Activated CD8-positive, alpha-beta memory T cell treated with anti-CD3 and anti-CD28 coated beads for 1 hour (primary cell): ENCODE data around the gene TMEM53.

Source experiments
- DNase-seq, 2 donors: peaks; one replicate each; pipeline ENCODE4 v3.0.0-alpha.2; 2020; ENCODE audit warnings: low read depth in 1 of 2; ENCODE audit errors: extremely low read depth in 1 of 2

The TMEM53 gene

DNA sequence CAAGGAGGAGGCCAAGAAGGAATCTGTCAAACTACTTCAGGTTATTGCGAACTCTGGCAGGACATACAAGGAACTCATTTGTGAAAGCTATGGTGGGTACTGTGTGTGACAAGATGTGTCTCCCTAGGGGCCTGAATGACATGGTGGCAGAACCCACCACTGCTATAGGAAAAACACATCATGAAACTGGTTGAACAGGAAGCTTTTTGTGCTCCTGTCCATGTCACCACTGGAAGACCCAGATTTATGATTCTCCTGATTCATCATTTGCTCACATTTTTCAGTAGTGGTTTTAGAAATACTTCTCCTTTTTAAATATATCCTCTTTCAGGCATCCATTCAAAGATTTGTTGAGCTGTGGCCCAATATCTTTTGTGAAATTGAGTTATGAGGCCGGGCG, 23.9 kb upstream of the TMEM53 start:
- DNase-seq = no peak

DNA sequence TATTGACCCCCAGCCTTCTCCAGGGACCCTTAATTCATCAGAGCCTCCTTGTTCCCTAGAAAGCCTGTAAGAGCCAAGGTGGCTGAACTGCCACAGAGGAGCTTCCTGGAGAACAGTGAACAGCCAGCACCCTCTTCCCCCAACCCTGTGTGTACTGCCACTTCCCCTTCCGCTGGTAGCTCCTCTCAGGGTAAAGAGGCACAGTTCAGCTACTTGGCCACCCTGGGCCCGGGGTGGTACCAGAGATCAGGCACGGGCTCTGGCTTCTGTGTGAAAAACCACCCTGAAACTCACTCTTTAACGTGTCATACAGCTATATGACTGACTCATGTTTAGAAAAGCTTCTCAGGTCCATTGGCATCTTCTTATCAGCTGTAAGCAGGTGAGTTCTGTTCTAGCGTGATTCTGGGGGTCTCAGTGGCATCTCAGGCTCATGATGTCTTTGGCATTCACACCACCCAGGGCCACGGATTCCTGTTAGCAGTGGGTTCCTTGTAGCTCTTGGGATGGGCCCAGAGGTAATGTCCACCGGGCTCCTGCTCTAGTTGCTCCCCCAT, 22.6 kb upstream of the TMEM53 start:
- DNase-seq = no peak

DNA sequence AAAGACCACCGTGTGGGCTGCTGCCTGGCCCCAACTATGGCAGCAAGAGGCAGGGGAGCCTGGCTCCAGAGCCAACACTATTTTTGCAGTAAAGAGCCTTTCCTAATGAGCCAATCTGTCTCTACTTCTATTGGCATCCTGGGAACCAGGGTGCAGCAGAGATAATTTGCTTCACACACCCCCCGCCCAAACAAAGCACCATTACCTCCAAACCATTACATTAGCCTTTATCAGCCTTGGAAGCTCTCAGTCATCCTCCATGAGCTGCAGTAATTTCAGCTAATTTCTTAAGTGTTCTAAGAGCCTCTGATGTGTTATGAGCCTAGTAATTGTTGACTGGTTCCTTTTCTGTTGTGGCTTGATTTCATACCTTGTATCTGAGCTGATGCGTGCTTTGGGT, 21.8 kb upstream of the TMEM53 start:
- no peak for DNase-seq

DNA sequence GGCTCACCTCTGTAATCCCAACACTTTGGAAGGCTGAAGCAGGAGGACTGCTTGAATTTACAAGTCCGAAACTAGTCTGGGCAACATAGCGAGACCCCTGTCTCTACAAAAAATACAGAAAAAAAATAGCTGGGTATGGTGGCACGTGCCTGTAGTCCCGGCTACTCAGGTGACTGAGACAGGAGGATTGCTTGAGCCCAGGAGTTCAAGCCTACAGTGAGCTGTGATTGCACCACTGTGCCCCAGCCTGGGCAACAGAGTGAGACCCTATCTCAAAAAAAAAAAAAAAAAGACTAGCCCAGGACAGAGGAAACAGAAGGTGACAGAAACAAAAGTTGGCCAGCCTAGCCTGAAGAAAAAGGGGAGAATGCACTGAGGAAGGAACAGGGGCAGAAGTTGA, 21.4 kb upstream of the TMEM53 start:
- DNase-seq = no peak

DNA sequence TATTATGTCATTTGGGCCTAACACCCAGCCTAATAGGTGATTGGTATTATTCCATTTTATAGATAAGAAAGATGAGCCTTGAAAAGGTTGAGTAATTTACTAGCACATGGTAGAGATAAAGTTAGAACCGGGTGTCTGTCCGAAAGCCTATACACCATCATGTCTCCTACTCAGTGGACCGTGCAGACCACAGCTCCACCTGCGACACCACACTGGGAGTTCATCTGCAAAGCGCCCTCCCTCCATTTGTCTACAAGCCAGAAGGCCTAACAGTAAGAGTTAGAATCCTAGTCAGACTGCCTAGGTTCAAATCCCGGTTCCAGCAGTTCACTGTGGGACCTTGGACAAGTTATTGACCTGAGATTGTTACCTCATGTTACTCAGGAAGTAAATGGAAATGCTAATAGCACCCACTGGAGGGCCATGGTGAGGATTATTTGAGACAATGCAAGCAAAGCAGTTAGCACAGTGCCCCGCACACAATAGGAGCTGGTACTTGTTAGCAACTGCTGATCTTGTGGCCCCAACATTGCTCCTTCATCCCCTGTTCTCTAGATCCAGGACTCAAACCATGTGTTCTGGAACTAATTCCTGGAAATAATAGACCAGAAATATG, 20.7 kb upstream of the TMEM53 start:
- DNase-seq = no peak

DNA sequence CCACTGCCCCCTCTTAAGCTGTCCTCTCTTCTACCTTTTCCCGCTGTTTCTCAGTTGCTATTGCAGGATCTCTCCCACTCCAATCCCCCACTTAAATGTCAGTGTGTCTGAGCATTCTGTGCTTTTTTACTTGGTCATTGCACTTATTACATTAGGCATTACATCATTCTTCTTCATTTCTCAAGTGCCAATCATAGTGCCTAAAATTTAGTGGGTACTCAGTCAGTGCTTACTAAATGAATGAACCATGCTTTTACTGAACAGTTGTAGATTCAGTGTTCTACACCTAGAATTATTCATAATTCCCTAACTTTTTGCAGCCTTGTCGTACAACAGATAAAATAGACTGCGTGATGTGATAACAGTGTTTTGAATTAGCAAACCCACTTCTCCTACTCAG, 19.6 kb upstream of the TMEM53 start:
- no peak for DNase-seq

DNA sequence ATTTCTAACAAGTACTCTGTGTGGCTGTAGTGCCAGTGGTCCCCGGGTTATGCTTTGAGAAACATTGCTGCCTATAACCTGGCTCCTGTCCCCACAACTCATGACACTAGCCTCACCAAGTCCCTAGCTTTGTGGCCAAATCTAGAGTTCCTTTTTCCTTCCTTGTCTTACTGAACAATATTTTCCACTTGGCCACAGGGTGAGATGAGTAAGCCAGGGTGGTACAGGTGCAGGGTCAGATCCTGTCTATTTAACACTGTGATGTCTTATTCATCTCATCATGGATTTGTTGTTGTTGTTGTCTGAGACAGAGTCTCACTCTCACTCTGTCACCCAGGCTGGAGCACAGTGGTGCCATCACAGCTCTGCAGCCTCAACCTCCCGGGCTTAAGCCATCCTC, 18.9 kb upstream of the TMEM53 start:
- DNase-seq = no peak

DNA sequence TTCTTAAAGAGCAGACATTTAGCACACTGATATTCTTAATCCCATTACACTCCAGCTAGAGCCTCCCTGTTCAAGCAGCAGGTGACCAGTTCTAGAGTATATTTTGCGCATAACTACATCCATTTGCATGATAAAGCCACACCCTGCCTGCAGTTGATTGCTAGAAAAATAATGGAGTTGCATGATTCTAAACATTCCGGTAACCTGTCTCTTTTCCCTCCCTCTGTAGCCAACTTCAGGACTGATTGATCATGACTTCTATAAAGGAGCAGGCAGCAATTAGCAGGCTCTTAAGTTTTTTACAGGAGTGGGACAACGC, 15.1 kb upstream of the TMEM53 start:
- DNase-seq = no peak

DNA sequence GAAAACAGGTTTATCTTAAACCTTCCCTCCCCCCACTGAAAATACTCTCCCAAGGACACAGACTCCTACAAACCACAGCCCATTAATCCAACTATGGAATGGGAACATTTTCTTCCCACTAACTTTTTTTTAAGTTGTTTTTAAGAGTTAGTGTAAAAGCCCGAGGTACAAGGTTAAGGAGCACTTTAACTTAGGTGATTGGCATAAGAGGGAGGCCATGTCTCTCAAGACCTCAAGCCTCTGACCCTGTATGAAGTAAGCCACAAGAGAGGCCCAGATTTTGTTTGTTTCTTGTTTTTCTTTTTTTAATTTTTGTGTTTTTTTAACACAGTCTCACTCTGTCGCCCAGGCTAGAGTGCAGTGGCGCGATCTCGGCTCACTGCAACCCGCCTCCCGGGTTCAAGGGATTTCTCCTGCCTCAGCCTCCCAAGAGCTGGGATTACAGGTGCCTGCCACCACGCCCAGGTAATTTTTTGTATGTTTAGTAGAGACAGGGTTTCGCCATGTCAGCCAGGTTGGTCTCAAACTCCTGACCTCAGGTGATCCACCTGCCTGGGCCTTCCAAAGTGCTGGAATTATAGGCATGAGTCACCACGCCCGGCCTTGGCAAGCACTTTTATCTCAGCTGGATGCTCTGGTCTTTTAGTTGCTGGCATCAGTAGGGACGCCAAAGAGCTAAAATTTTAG, 14.6 kb upstream of the TMEM53 start:
- no peak for DNase-seq

DNA sequence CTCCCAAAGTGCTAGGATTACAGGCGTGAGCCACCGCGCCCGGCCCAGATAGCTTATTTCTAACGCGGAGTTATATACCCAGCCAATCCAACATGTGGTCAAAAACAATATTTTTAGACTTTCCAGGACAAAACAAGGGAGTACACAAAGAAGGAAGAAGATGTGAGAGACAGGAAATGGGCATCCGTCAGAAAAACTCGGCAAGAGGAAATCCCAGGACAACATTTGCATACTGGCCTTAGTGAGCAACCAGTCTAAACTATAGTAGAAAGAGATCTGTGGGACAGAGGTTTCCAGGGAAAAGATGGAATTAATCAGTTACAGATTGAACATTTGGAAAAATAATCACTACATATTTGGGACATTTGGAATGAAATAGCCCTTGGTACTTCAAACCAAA, 11.6 kb upstream of the TMEM53 start:
- DNase-seq = no peak

DNA sequence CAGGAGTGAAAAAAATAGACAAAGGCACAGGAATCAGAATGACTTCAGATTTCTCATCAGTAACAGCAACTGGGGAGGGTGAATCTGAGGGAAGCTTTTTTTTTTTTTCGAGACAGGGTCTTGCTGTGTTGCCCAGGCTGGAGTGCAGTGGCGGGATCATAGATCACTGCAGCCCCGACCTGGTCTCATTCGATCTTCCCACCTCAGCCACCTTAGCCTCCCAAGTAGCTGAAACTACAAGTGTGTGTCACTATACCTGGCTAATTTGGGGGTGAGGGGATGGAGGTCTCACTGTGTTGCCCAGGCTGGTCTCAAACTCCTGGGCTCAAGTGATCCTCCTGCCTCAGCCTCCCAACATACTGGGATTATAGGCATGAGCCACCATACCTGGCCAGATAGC, 10.9 kb upstream of the TMEM53 start:
- no peak for DNase-seq

DNA sequence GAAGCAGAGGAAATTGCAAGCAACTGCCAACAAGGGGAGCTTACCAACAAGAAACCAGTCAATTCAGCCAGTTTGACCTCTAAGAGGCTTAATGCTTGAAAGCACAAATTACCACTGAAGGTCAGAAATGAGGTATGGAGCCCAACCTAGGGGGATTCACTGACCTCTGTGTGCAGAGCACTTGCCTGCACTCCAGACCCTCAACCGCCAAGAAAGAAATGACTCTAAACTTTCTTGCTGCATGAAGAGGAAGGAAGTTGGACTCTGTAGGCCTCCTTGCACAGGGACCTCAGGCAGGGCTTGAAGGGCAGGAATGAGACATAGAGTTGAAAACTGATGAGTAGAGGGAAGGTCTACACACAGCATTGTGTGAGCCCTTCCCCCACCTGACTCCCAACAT, 10.2 kb upstream of the TMEM53 start:
- no peak for DNase-seq

DNA sequence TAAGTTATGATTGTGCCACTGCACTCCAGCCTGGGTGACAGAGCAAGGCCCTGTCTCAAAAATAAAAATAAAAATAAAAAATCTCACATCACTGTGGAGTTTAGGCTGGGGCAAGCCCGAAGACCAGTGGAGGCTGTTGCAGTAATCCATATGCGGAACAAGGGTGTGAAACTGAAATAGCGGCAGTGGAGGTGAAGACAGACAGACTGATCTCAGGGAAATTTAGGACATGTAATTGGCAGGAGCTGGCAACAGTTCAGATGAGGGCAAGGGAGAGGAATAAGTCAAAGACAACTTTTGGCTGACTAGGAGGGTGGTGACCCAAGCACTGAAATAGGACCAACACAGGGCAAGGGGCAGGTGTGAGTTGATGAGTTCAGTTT, 8.6 kb upstream of the TMEM53 start:
- no peak for DNase-seq

DNA sequence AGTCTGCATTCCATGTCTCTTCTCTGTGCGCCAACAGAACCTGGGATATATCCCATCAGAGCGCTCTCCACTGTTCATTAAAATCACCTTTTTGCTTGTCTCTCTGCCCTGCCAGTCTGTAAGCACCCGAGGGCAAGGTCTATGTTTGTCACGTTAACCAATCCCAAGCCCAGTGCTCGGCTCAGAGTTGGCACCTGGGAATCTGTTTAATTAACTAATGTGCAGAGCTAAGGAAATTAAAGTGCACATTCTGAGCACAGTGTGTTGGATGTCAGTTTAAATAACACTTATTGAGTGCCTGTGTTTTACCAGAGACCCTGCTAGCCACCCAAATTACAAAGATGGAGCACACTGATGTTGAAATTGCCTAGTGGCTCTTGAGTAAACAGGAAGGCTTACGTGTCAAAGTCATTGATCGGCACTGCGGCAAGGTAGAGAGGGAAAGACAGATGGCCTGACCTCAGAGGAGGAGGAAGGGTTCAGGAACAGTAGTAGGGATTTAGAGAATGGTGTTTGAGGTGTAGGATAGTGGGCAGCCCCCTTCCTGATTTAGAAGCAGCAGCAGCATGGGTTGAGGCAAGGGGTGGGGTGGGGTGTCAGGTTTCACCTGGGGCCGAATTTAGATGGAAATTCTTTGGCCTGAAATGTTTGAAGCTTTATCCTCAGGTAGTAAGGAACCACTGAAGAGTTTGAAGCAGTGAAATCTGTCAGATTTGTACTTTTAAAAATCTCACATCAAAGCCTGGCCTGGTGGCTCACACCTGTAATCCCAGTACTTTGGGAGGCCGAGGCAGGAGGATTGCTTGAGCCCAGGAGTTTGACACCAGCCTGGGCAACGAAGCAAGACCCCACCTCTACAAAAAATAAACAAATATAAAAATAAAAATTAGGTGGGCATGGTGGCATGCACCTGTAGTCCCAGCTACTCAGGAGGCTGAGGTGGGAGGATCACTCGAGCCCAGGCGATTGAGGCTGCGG, 7.9 kb upstream of the TMEM53 start:
- no peak for DNase-seq

DNA sequence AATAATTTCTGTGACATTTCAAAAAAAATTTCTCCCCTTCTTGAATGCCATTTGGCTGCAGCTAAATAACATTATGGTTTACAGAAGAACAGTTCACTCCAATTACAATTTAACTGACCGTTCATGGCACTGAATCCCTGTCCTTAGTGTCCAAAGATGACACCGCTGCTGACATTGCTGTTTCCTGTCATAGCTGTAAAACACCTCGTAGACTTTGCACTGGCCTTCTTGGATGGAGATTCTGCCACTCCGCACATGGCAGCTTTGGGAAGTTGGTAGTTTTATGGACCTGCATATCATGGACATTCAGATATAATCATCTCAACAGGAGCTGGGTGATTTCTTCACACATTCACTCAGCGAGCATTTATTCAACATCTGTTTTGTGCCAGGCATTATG, 5.2 kb upstream of the TMEM53 start:
- DNase-seq = no peak

DNA sequence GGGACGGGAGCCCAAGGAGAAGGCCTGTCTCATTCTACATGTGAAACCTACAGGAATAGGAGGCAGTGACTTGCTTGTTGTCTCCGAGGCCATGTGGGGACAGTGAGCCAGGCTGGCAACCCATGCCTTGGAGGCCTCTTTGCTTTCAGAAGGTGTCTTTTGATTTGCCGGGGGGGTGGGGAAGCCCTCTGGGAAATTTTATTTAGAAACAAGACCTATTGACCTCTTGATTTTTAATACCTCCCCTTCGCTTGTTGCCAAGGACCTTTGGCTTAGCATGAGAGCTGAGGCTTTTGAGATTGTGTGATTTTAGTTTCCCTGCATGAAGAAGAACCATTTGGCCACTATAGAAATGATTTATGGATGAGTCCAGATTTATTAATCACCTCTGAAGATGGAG, 4.3 kb upstream of the TMEM53 start:
- no peak for DNase-seq

DNA sequence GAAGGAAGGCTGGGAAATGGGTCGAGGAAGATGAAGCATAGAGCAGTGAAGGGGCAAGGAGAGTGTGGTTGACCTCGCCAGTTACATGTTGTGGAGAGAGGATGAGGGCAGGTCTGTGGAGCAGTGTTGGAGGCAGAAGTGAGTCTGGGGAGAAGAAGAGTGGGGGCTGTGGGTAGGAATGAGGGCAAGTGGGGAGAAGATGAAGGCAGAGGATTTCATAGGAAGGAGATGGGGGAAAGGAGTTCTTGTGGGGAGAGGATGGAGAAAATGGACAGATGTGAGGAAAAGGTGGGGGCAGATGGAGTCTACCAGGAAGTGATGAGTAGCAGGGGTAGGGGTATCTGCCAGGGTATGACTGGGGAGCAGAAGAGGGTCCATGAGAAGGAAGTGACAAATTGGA, 3.8 kb upstream of the TMEM53 start:
- DNase-seq = no peak

DNA sequence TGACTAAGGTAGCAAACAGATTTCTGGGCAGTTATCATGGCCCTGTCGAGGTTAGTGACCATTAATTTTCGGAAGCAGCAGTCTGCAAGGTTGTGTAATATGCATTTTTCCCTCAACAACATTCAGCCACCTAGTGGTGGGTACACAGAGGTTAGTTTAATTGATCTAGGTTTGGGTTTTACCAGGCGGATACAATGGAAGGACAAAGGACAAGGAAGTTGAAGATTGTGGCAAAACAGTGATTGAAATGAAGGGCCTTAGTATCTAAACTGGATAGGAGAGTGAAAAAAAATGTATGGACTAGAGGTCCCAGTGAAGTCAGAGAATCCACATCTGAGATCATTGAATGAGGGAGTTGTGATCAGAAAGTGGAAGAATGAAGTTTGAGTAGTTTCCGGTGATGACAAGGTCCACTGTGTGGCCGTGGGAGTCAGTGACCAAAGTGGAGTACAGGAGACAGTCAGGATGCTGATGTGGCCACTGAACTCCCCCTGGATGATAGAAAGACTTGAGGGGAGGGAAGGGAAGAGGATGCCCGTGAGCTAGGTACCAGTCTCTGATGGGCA, 3.0 kb upstream of the TMEM53 start:
- no peak for DNase-seq

DNA sequence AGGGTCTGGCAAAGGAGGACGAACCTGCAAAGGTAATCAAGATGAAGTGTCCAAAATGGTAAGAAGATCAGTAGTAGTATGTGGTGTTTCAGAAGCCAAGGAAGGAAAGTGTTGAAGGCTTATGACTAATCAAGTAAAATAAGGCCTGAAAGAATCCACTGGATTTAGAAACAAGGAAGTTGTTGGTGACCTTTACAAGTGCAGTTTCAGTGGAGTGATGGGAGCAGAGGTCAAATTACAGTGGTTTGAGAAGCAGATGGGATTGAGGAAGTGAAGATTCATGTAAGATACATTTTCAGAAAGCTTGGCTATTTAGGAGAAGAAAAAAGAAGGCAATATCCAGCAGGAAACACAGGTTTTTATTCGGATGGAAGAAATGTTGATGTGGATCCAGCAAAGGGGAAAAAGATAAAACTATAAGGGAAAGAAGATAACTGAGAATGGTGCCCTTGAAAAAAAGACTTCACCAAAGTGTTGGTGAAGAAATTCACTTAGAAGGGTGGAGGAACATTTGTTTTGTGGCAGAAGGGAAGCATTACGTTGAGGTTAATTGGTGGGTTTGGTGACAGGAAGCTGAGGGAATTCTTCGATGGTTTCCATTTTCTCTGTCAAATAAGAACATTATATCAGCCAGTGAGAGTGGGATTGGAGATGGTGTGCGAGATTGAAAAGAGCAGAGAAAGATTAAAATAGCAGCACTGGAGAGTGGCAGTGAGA, 2.4 kb upstream of the TMEM53 start:
- DNase-seq = no peak

DNA sequence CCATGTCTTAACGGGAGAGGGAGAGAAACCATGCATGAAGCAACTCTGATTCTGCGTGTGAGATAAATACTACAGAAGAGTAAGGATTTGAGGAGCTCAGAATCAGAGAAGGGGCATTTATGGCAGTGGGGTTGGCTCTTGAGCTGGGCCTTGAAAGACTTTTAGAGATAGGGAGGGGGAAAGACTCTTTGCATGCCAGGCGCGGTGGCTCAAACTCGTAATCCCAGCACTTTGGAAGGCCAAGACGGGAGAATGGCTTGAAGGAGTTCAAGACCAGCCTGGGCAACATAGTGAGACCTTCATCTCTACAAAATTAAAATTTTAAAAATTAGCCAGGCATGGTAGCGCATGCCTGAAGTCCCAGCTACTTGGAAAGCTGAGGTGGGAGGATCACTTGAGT, 905 bp upstream of the TMEM53 start:
- DNase-seq = no peak

DNA sequence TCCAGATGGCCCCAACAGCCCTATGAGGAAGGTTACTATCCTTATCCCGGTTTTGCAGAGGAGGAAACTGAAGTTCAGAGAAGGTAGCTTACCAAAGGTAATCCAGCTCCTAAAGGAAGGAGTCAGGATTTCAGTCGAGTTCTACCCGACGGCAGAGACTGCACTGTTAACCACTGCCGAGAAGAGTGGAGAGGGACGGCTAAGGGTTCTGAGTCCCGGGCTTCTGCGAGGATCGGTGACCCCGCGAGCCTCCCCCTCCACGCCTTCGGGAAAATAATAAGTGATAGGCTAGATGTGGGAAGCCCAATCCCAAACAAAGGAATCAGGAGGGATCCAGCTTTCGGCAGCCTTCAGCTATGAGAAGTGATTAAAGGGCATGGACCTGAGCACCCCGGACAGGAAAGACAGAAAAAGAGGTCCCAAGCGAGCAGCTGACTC, 587 bp downstream of the TMEM53 start:
- no peak for DNase-seq
